Skeletal muscle satellite cell (primary cell): ENCODE data around the gene GGA1.
"Not testable (repeated sequence)": the region's sequence is repeated elsewhere in the genome, so short reads cannot be mapped to it uniquely, and the experiment has no call there.

Experiments used
- H3K27me3 ChIP-seq: 2 replicates; pipeline ENCODE4 v1.7.0; 2013; ENCODE audit warnings: low read length; ENCODE audit not compliant: control insufficient read depth, insufficient read depth
- H3K36me3 ChIP-seq: 2 replicates; pipeline ENCODE4 v1.7.0; 2013; ENCODE audit warnings: mild to moderate bottlenecking, control low read depth, low read length; ENCODE audit not compliant: insufficient read depth
- H3K4me1 ChIP-seq: 2 replicates; pipeline ENCODE4 v1.7.0; 2013; ENCODE audit warnings: low read length; ENCODE audit not compliant: control insufficient read depth, insufficient read depth
- H3K4me2 ChIP-seq: 2 replicates; pipeline ENCODE4 v1.7.0; 2013; ENCODE audit warnings: mild to moderate bottlenecking, low read length
- H3K4me3 ChIP-seq: 2 replicates; pipeline ENCODE4 v1.7.0; 2013; ENCODE audit warnings: low read length
- H3K9ac ChIP-seq: 2 replicates; pipeline ENCODE4 v1.7.0; 2013; ENCODE audit warnings: mild to moderate bottlenecking, low read depth, low read length, moderate library complexity
- H3K9me3 ChIP-seq: replicated peaks from 2 replicates; pipeline ENCODE4 v1.7.0; 2013; ENCODE audit warnings: mild to moderate bottlenecking, control low read depth, low read length

GGA1 gene

GRCh38 chr22:37647317-37647716, 38.7 kb downstream of the GGA1 start:
- Histone ChIP-seq H3K9me3 (no peaks in the 10 kb centered on the region), H3K4me3 (no peak overlapping the region), H3K4me1 (peaks cover 6% of the 10 kb centered on the region), H3K27me3 (no peaks in the 10 kb centered on the region), H3K36me3 (peaks cover 5% of the 10 kb centered on the region), H3K4me2 (no peak overlapping the region), H3K9ac (no peak overlapping the region)

- no peaks in the 10 kb centered on the region for H3K27me3 ChIP-seq
- H3K36me3 ChIP-seq, result peaks cover 5% of the 10 kb centered on the region
- peaks cover 6% of the 10 kb centered on the region for H3K4me1 ChIP-seq
- no peak overlapping the region for H3K9ac ChIP-seq
- no peak overlapping the region for H3K4me2 ChIP-seq
- H3K4me3 ChIP-seq, result no peak overlapping the region
- H3K9me3 ChIP-seq, result no peaks in the 10 kb centered on the region
Observed at GRCh38 chr22:37647928-37648327, 39.3 kb downstream of the GGA1 start.

- Histone ChIP-seq H3K36me3 (peaks cover 5% of the 10 kb centered on the region), H3K4me2 (no peak overlapping the region), H3K4me1 (peaks cover 6% of the 10 kb centered on the region), H3K27me3 (no peaks in the 10 kb centered on the region), H3K9ac (no peak overlapping the region), H3K4me3 (no peak overlapping the region), H3K9me3 (no peaks in the 10 kb centered on the region)
Observed at GRCh38 chr22:37650463-37651136, 42.0 kb downstream of the GGA1 start.

- Histone ChIP-seq H3K9me3 (no peaks in the 10 kb centered on the region), H3K4me3 (no peak overlapping the region), H3K27me3 (no peaks in the 10 kb centered on the region), H3K4me2 (no peak overlapping the region), H3K4me1 (peaks cover 13% of the 10 kb centered on the region), H3K36me3 (peaks cover 5% of the 10 kb centered on the region), H3K9ac (no peak overlapping the region)
Observed at GRCh38 chr22:37654563-37655251, 46.1 kb downstream of the GGA1 start.

- no peak overlapping the region for H3K4me3 ChIP-seq
- peaks cover 2% of the 10 kb centered on the region for H3K36me3 ChIP-seq
- no peak overlapping the region for H3K9ac ChIP-seq
- no peaks in the 10 kb centered on the region for H3K9me3 ChIP-seq
- H3K27me3 ChIP-seq, result no peaks in the 10 kb centered on the region
- H3K4me2 ChIP-seq, result no peak overlapping the region
- H3K4me1 ChIP-seq, result peaks cover 18% of the 10 kb centered on the region
Observed at GRCh38 chr22:37655252-37655563, 46.6 kb downstream of the GGA1 start.

GRCh38 chr22:37656583-37656982, 47.9 kb downstream of the GGA1 start:
- peaks cover 32% of the 10 kb centered on the region for H3K4me1 ChIP-seq
- not testable (repeated sequence) for H3K9ac ChIP-seq, H3K4me2 ChIP-seq, H3K9me3 ChIP-seq, H3K27me3 ChIP-seq, H3K4me3 ChIP-seq, H3K36me3 ChIP-seq

GRCh38 chr22:37657590-37658132, 49.0 kb downstream of the GGA1 start:
- H3K9me3 ChIP-seq, result no peaks in the 10 kb centered on the region
- peak overlapping the region; percentile 86 for H3K4me2 ChIP-seq
- no peaks in the 10 kb centered on the region for H3K27me3 ChIP-seq
- H3K4me1 ChIP-seq, result peaks cover 39% of the 10 kb centered on the region
- H3K9ac ChIP-seq, result peak overlapping the region; percentile 70
- H3K36me3 ChIP-seq, result no peaks in the 10 kb centered on the region
- peak overlapping the region; percentile 73 for H3K4me3 ChIP-seq

GRCh38 chr22:37658133-37659065, 49.8 kb downstream of the GGA1 start, which contains the start of gene PDXP:
PDXP (plus strand) TSS chr22:37658723; CDS start chr22:37658783, 60 bp downstream.
- Histone ChIP-seq H3K4me2 (peak within 1 kb of the TSS; percentile 96), H3K9me3 (no peaks in the 10 kb centered on the region), H3K36me3 (no peaks in the 10 kb centered on the region), H3K27me3 (no peaks in the 10 kb centered on the region), H3K4me1 (peaks cover 42% of the 10 kb centered on the region), H3K9ac (peak within 1 kb of the TSS; percentile 79), H3K4me3 (peak within 1 kb of the TSS; percentile 82)

GRCh38 chr22:37659066-37659896, 50.6 kb downstream of the GGA1 start:
- Histone ChIP-seq H3K9me3 (no peaks in the 10 kb centered on the region), H3K4me2 (peak overlapping the region; percentile 96), H3K4me1 (peaks cover 51% of the 10 kb centered on the region), H3K4me3 (peak overlapping the region; percentile 82), H3K9ac (peak overlapping the region; percentile 79), H3K27me3 (no peaks in the 10 kb centered on the region), H3K36me3 (no peaks in the 10 kb centered on the region)

GRCh38 chr22:37659897-37660708, 51.5 kb downstream of the GGA1 start:
- H3K9me3 ChIP-seq, result no peaks in the 10 kb centered on the region
- H3K4me3 ChIP-seq, result peak overlapping the region; percentile 82
- H3K4me2 ChIP-seq, result peak overlapping the region; percentile 96
- peaks cover 57% of the 10 kb centered on the region for H3K4me1 ChIP-seq
- no peaks in the 10 kb centered on the region for H3K36me3 ChIP-seq
- H3K9ac ChIP-seq, result no peak overlapping the region
- H3K27me3 ChIP-seq, result no peaks in the 10 kb centered on the region
